ENCODE data around the gene TFDP2. TPM values are rescaled to one million over a fixed set of nuclear protein-coding genes. Genes with fewer than 3 reads are reported as not detected.

The TFDP2 gene
- total RNA-seq, 4 donors from 2014 or later = 38.0 to 95.4 (median 65.4) TPM

DNA sequence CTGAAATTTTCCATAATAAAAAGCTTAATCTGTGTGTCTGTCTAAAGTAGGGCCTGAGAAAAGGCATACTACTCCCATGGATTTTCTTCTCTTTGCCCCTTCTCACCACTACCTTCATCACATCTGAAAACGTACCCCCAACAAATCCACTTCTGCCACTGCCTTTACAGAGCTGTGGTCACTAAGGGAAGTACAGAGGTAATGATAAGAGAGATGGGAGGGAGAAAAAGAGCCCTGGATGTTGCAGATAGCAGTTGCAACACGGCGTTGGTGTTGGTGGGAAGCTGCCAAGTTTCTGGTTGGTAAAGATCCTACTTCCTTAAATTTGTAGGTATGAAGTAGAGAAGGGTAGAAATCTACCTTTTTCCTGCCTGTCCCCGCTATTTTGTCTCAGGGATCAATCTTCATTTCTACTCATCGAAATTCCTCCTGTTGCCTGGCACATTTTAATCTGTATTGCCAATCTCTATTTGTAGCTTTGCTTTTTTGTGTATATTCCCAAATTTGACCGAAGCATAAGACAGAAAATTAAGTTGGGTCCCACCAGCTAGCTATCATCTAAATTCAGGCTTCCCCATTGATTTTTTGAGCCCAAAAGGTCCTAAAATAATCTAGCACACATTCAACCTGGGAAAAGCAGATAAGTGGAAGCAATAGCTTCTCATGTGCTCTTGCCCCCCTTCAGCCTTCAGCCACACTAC, 102.9 kb downstream of the TFDP2 start:
- Histone ChIP-seq H3K4me3 (no peak overlapping the region), H3K27ac (no peak overlapping the region), H3K9me3 (no peaks in the 10 kb centered on the region), H3K27me3 (no peaks in the 10 kb centered on the region), H3K36me3 (no peaks in the 10 kb centered on the region), H3K4me1 (no peaks in the 10 kb centered on the region)
- TF ChIP-seq, protein P1, sequence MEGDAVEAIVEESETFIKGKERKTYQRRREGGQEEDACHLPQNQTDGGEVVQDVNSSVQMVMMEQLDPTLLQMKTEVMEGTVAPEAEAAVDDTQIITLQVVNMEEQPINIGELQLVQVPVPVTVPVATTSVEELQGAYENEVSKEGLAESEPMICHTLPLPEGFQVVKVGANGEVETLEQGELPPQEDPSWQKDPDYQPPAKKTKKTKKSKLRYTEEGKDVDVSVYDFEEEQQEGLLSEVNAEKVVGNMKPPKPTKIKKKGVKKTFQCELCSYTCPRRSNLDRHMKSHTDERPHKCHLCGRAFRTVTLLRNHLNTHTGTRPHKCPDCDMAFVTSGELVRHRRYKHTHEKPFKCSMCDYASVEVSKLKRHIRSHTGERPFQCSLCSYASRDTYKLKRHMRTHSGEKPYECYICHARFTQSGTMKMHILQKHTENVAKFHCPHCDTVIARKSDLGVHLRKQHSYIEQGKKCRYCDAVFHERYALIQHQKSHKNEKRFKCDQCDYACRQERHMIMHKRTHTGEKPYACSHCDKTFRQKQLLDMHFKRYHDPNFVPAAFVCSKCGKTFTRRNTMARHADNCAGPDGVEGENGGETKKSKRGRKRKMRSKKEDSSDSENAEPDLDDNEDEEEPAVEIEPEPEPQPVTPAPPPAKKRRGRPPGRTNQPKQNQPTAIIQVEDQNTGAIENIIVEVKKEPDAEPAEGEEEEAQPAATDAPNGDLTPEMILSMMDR (IDR thresholded peaks at IDR 0.05) = no peak
- no peak for TF ChIP-seq POLR2A (IDR thresholded peaks at IDR 0.05)
- no peak for DNase-seq

DNA sequence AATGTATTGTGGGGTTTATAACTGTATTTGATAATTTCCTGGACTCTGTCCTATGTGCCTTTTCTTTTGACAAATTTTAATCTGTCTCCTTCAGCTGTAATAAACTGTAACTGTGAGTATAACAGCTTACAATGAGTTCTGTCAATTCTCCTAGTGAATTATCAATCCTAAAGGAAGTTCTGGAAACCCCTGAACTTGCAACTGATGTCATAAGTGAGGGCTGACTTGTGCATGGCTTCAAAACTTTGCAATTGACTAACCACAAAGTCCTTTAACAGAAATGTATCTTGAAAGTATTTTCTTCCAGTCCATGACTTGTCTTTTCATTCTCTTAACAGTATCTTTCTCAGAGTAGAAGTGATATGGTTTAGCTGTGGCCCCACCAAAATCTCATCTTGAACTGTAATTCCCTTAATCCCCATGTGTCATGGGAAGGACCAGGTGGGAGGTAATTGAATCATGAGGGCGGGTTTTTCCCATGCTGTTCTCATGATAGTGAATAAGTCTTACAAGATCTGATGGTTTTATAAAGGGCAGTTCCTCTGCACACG, 108.3 kb downstream of the TFDP2 start:
- no peaks in the 10 kb centered on the region for H3K27me3 ChIP-seq
- no peaks in the 10 kb centered on the region for H3K9me3 ChIP-seq
- no peaks in the 10 kb centered on the region for H3K4me1 ChIP-seq
- H3K27ac ChIP-seq = no peak overlapping the region
- H3K4me3 ChIP-seq = no peak overlapping the region
- H3K36me3 ChIP-seq = no peaks in the 10 kb centered on the region
- TF ChIP-seq POLR2A (IDR thresholded peaks at IDR 0.05) = no peak
- TF ChIP-seq, protein P1 (IDR thresholded peaks at IDR 0.05) = no peak
- no peak for DNase-seq

DNA sequence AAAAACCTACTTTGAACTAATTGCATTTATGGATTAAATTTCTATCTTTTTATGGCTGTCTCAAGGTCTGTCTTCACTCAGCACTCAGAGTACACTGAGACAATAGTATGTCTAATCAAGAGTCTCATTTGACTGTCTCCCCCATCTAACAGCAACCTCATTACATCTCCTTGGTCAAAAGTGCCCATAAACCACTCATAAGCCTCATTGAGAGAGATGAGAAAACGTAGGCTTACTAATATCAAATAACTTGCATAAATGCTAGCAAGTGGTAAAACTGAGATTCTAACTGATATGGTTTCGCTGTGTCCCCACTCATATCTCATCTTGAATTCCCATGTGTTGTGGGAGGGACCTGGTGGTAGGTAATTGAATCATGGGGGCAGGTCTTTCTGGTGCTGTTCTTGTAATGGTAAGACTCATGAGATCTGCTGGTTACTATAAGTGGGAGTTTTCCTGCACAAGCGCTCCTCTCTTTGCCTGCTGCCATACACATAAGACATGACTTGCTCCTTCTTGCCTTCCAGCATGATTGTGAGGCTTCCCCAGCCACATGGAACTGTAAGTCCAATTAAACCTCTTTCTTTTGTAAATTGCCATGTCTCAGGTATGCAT, 113.9 kb downstream of the TFDP2 start:
- H3K4me3 ChIP-seq = no peak overlapping the region
- no peaks in the 10 kb centered on the region for H3K27me3 ChIP-seq
- no peaks in the 10 kb centered on the region for H3K9me3 ChIP-seq
- H3K36me3 ChIP-seq = no peaks in the 10 kb centered on the region
- H3K4me1 ChIP-seq = no peaks in the 10 kb centered on the region
- DNase-seq = no peak
- no peak overlapping the region for H3K27ac ChIP-seq
- TF ChIP-seq POLR2A (IDR thresholded peaks at IDR 0.05) = no peak
- TF ChIP-seq, protein P1 (IDR thresholded peaks at IDR 0.05) = no peak

DNA sequence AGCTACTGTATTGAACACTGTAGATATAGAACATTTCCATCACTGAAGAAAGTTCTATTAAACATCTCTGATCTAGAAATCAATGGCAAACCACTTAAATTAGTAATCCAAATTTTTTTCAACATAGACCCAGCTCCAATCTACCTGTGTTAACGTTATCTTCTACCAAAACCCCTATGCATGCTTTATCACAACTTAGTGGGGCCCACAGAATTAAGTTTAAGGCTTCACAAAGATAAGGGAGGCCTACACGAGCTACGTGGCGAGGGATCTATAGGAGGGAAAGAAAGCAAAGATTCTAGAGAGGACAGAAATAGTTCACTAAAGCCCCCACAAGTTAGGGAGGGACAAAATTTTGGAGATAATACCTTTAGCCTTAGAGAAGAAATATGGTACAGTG, 116.1 kb downstream of the TFDP2 start:
- DNase-seq = no peak
- Histone ChIP-seq H3K4me3 (no peak overlapping the region), H3K36me3 (no peaks in the 10 kb centered on the region), H3K4me1 (no peaks in the 10 kb centered on the region), H3K27ac (no peak overlapping the region), H3K9me3 (no peaks in the 10 kb centered on the region), H3K27me3 (no peaks in the 10 kb centered on the region)
- no peak for TF ChIP-seq POLR2A (IDR thresholded peaks at IDR 0.05)
- TF ChIP-seq, protein P1 (IDR thresholded peaks at IDR 0.05) = no peak

DNA sequence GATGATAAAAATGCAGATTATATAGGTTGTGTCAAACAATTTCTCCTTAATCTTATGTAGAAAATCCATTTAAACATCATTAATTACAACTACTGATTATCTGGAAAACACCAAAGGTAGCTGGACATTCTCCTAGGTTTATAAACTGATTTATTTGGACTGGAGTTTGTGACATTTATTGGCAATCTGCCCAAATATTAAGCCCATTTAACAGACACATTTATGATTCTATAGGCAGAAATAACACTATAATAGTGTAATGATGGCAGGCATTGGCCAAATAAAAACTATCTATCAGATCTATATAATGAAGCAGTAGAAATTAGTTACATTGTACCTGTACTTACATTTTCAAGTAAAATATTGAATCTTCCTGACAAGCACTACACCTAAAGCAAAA, 117.8 kb downstream of the TFDP2 start:
- Histone ChIP-seq H3K4me1 (no peaks in the 10 kb centered on the region), H3K4me3 (no peak overlapping the region), H3K36me3 (no peaks in the 10 kb centered on the region), H3K9me3 (no peaks in the 10 kb centered on the region), H3K27ac (no peak overlapping the region), H3K27me3 (no peaks in the 10 kb centered on the region)
- TF ChIP-seq, protein P1 (IDR thresholded peaks at IDR 0.05) = no peak
- TF ChIP-seq POLR2A (IDR thresholded peaks at IDR 0.05) = no peak
- no peak for DNase-seq
